Measurements from ENCODE around the gene ARRDC5.
A peak's percentile ranks its signal among the peaks of the same experiment; 100 is the strongest.
"Not testable (repeated sequence)": the region's sequence is repeated elsewhere in the genome, so short reads cannot be mapped to it uniquely, and the experiment has no call there.

ARRDC5 gene

GRCh38 chr19:4870025-4870700, 32.5 kb downstream of the ARRDC5 start:
- DNase-seq (ENCODE audit: low read depth in 3 of 3, low spot score in 1 of 3): no peak

- no peak for DNase-seq (ENCODE audit: low read depth in 3 of 3, low spot score in 1 of 3)
Observed at GRCh38 chr19:4868286-4868834, 34.3 kb downstream of the ARRDC5 start.

GRCh38 chr19:4867534-4868285, 35.0 kb downstream of the ARRDC5 start, which contains the start of gene PLIN3:
PLIN3 (minus strand) TSS chr19:4867667; CDS start chr19:4861394, 6,273 bp downstream.
- DNase-seq (ENCODE audit: low read depth in 3 of 3, low spot score in 1 of 3): peak; percentile 79 to 95 (median 85)

GRCh38 chr19:4866595-4867424, 35.9 kb downstream of the ARRDC5 start:
- DNase-seq (ENCODE audit: low read depth in 3 of 3, low spot score in 1 of 3): peak in 1 of 3 donors; percentile 35

- DNase-seq (ENCODE audit: low read depth in 3 of 3, low spot score in 1 of 3): no peak
Observed at GRCh38 chr19:4861147-4861546, 41.5 kb downstream of the ARRDC5 start.

GRCh38 chr19:4859697-4860096, 43.0 kb downstream of the ARRDC5 start:
- no peak for DNase-seq (ENCODE audit: low read depth in 3 of 3, low spot score in 1 of 3)

GRCh38 chr19:4856468-4856867, 46.2 kb downstream of the ARRDC5 start:
- not testable (repeated sequence) for DNase-seq (ENCODE audit: low read depth in 3 of 3, low spot score in 1 of 3)

- DNase-seq (ENCODE audit: low read depth in 3 of 3, low spot score in 1 of 3): not testable (repeated sequence)
Observed at GRCh38 chr19:4853506-4853905, 49.2 kb downstream of the ARRDC5 start.

GRCh38 chr19:4852484-4852883, 50.2 kb downstream of the ARRDC5 start:
- no peak for DNase-seq (ENCODE audit: low read depth in 3 of 3, low spot score in 1 of 3)

GRCh38 chr19:4851551-4852290, 51.0 kb downstream of the ARRDC5 start:
- peak; percentile 17 to 69 (median 61) for DNase-seq (ENCODE audit: low read depth in 3 of 3, low spot score in 1 of 3)

GRCh38 chr19:4849019-4849418, 53.7 kb downstream of the ARRDC5 start:
- no peak for DNase-seq (ENCODE audit: low read depth in 3 of 3, low spot score in 1 of 3)

GRCh38 chr19:4847190-4847973, 55.3 kb downstream of the ARRDC5 start:
- no peak for DNase-seq (ENCODE audit: low read depth in 3 of 3, low spot score in 1 of 3)

- DNase-seq (ENCODE audit: low read depth in 3 of 3, low spot score in 1 of 3): not testable (repeated sequence)
Observed at GRCh38 chr19:4845975-4846374, 56.7 kb downstream of the ARRDC5 start.

GRCh38 chr19:4844348-4845179, 58.1 kb downstream of the ARRDC5 start:
- no peak for DNase-seq (ENCODE audit: low read depth in 3 of 3, low spot score in 1 of 3)

GRCh38 chr19:4843647-4843965, 59.1 kb downstream of the ARRDC5 start:
- DNase-seq (ENCODE audit: low read depth in 3 of 3, low spot score in 1 of 3): no peak
